Keratinocyte (primary cell): Measurements from ENCODE around the gene CUEDC1.

Source experiments
- CTCF ChIP-seq, 3 experiments: IDR thresholded peaks in 1 of 3; conservative IDR thresholded peaks in 1 of 3; optimal IDR thresholded peaks in 1 of 3; 2 replicates in 2 of 3; 3 replicates in 1 of 3; pipeline versions ENCODE3 to v1.5.1; 2011; ENCODE audit warnings: low read length in 3 of 3, mild to moderate bottlenecking in 3 of 3, moderate library complexity in 2 of 3, control low read depth in 1 of 3, inconsistent platforms in 1 of 3; ENCODE audit not compliant: insufficient read depth in 2 of 3; ENCODE audit errors: extremely low read depth in 1 of 3
- EZH2 ChIP-seq: IDR thresholded peaks from one replicate; pipeline ENCODE4 v1.6.1; 2012; ENCODE audit warnings: inconsistent platforms, mild to moderate bottlenecking, low read length, moderate library complexity

- TF ChIP-seq CTCF (optimal IDR thresholded peaks at IDR 0.05 in 1 of 3, IDR thresholded peaks at IDR 0.05 in 1 of 3, conservative IDR thresholded peaks at IDR 0.05 in 1 of 3; ENCODE audit: extremely low read depth in 1 of 3, insufficient read depth in 2 of 3, low read length in 3 of 3) (no peak), EZH2 (no peak)
Measured at GRCh38 chr17:57946798-57947358, 8.3 kb downstream of the CUEDC1 start.
